ENCODE measurements around the gene C17orf75. TPM values are rescaled to one million over a fixed set of nuclear protein-coding genes. Genes with fewer than 3 reads are reported as not detected.

The C17orf75 gene
- total RNA-seq, 1 experiment from 2014 or later: 26.9 TPM

GRCh38 chr17:32331243-32332040, 10.5 kb downstream of the C17orf75 start:
- Histone ChIP-seq H3K36me3 (ENCODE audit: insufficient read depth, low read length, poor library complexity, severe bottlenecking) (peaks cover 5% of the 10 kb centered on the region), H3K4me3 (ENCODE audit: low read depth, low read length, poor library complexity, severe bottlenecking) (no peak overlapping the region), H3K27ac (ENCODE audit: low read depth, low read length, poor library complexity, severe bottlenecking) (peak overlapping the region; percentile 59), H3K27me3 (replicated peaks; ENCODE audit: insufficient read depth, low read depth, low read length, poor library complexity) (no peaks in the 10 kb centered on the region), H3K9me3 (ENCODE audit: low read depth, low read length, poor library complexity, severe bottlenecking) (no peaks in the 10 kb centered on the region), H3K4me1 (ENCODE audit: insufficient read depth, low read length, poor library complexity, severe bottlenecking) (peaks cover 11% of the 10 kb centered on the region)
- DNase-seq (ENCODE audit: low spot score): peak; percentile 33
- no peak for TF ChIP-seq CTCF (conservative IDR thresholded peaks at IDR 0.05; ENCODE audit: low read depth, low read length)
- no peak for TF ChIP-seq EZH2 (IDR thresholded peaks at IDR 0.05; ENCODE audit: borderline replicate concordance, low read depth, low read length, poor library complexity, severe bottlenecking)
- no TSS peak for BruUV-seq (replicated peaks)
- intact Hi-C loops (cut with micrococcal nuclease; ENCODE audit: unreplicated experiment): no loop called here
- CTCF ChIA-PET: no interaction called here
- POLR2A ChIA-PET (ENCODE audit: low non-redundant PET): no interaction called here

- Histone ChIP-seq H3K36me3 (ENCODE audit: insufficient read depth, low read length, poor library complexity, severe bottlenecking) (peaks cover 5% of the 10 kb centered on the region), H3K9me3 (ENCODE audit: low read depth, low read length, poor library complexity, severe bottlenecking) (no peaks in the 10 kb centered on the region), H3K27ac (ENCODE audit: low read depth, low read length, poor library complexity, severe bottlenecking) (peak overlapping the region; percentile 59), H3K4me1 (ENCODE audit: insufficient read depth, low read length, poor library complexity, severe bottlenecking) (peaks cover 11% of the 10 kb centered on the region), H3K4me3 (ENCODE audit: low read depth, low read length, poor library complexity, severe bottlenecking) (no peak overlapping the region), H3K27me3 (replicated peaks; ENCODE audit: insufficient read depth, low read depth, low read length, poor library complexity) (no peaks in the 10 kb centered on the region)
- POLR2A ChIA-PET (ENCODE audit: low non-redundant PET): no interaction called here
- no TSS peak for BruUV-seq (replicated peaks)
- intact Hi-C loops (cut with micrococcal nuclease; ENCODE audit: unreplicated experiment): no loop called here
- no peak for TF ChIP-seq CTCF (conservative IDR thresholded peaks at IDR 0.05; ENCODE audit: low read depth, low read length)
- TF ChIP-seq EZH2 (IDR thresholded peaks at IDR 0.05; ENCODE audit: borderline replicate concordance, low read depth, low read length, poor library complexity, severe bottlenecking): no peak
- CTCF ChIA-PET: no interaction called here
- DNase-seq (ENCODE audit: low spot score): no peak
Observed at GRCh38 chr17:32330147-32330546, 11.8 kb downstream of the C17orf75 start.

- Histone ChIP-seq H3K9me3 (ENCODE audit: low read depth, low read length, poor library complexity, severe bottlenecking) (no peaks in the 10 kb centered on the region), H3K27ac (ENCODE audit: low read depth, low read length, poor library complexity, severe bottlenecking) (no peak overlapping the region), H3K36me3 (ENCODE audit: insufficient read depth, low read length, poor library complexity, severe bottlenecking) (no peaks in the 10 kb centered on the region), H3K4me3 (ENCODE audit: low read depth, low read length, poor library complexity, severe bottlenecking) (no peak overlapping the region), H3K27me3 (replicated peaks; ENCODE audit: insufficient read depth, low read depth, low read length, poor library complexity) (no peaks in the 10 kb centered on the region), H3K4me1 (ENCODE audit: insufficient read depth, low read length, poor library complexity, severe bottlenecking) (peaks cover 11% of the 10 kb centered on the region)
- TF ChIP-seq EZH2 (IDR thresholded peaks at IDR 0.05; ENCODE audit: borderline replicate concordance, low read depth, low read length, poor library complexity, severe bottlenecking): no peak
- no peak for TF ChIP-seq CTCF (conservative IDR thresholded peaks at IDR 0.05; ENCODE audit: low read depth, low read length)
- ChIA-PET POLR2A (ENCODE audit: low non-redundant PET) (no interaction called here), CTCF (no interaction called here)
- BruUV-seq (replicated peaks): no TSS peak
- DNase-seq (ENCODE audit: low spot score): no peak
- intact Hi-C loops (cut with micrococcal nuclease; ENCODE audit: unreplicated experiment): no loop called here
Observed at GRCh38 chr17:32327911-32328310, 14.1 kb downstream of the C17orf75 start.
